ENCODE data around the gene CAMSAP1. TPM values are rescaled to one million over a fixed set of nuclear protein-coding genes. Genes with fewer than 3 reads are reported as not detected.

CAMSAP1 gene
- total RNA-seq, 1 experiment from 2014 or later = 52.7 TPM

- no peaks in the 10 kb centered on the region for H3K4me1 ChIP-seq (ENCODE audit: insufficient read depth, low read length)
- peak overlapping the region in 2 of 3 experiments; percentile 20 to 44; a peak in 2 of 7 replicates for H3K27ac Mint-ChIP-seq
Measured at GRCh38 chr9:135818718-135819475, 88.4 kb downstream of the CAMSAP1 start.

More at GRCh38 chr9:135818718-135819475, 88.4 kb downstream of the CAMSAP1 start:
- Histone ChIP-seq H3K79me1 (ENCODE audit: insufficient read depth, low read depth, low read length, poor library complexity, severe bottlenecking) (no peaks in the 10 kb centered on the region), H2BK12ac (ENCODE audit: insufficient read length, low read depth, low read length) (no peak overlapping the region), H3K23ac (ENCODE audit: insufficient read length, low read depth, low read length) (no peak overlapping the region), H3K18ac (ENCODE audit: insufficient read length, low read depth, low read length) (no peak overlapping the region), H3K9ac (ENCODE audit: extremely low read depth, insufficient read length, low read length) (no peak overlapping the region), H3K79me2 (ENCODE audit: insufficient read depth, low read length) (0 out of 2 replicates have a peak, but pooled peaks cover 1% of the 10 kb centered on the region), H3K56ac (ENCODE audit: insufficient read length, low read depth, low read length) (no peak overlapping the region), H2AFZ (ENCODE audit: low read length) (no peak overlapping the region), H4K5ac (ENCODE audit: insufficient read length, low read depth, low read length) (no peak overlapping the region), H4K91ac (ENCODE audit: insufficient read length, low read depth, low read length) (no peak overlapping the region), H4K20me1 (ENCODE audit: control insufficient read depth, insufficient read depth, insufficient read length) (no peaks in the 10 kb centered on the region), H2AK5ac (ENCODE audit: insufficient read length, low read length) (no peak overlapping the region), H3K14ac (ENCODE audit: insufficient read depth, low read length) (no peak overlapping the region), H2BK5ac (ENCODE audit: insufficient read length, low read length) (no peak overlapping the region), H4K8ac (replicated peaks; ENCODE audit: insufficient read length, low read depth, low read length) (no peak overlapping the region), H3T11ph (ENCODE audit: low read length) (no peak overlapping the region), H3K27ac (ENCODE audit: insufficient read length, low read depth, low read length) (no peak overlapping the region), H3K27me3 (ENCODE audit: insufficient read depth, low read length) (no peaks in the 10 kb centered on the region), H3K9me3 (ENCODE audit: control insufficient read depth, low read depth, low read length) (no peaks in the 10 kb centered on the region), H2BK20ac (ENCODE audit: low read depth, low read length, poor library complexity, severe bottlenecking) (no peak overlapping the region), H3K23me2 (ENCODE audit: insufficient read length, low read depth, low read length, poor library complexity, severe bottlenecking) (no peaks in the 10 kb centered on the region), H3K4ac (ENCODE audit: low read depth, low read length) (no peak overlapping the region), H2BK120ac (ENCODE audit: low read depth, low read length, poor library complexity, severe bottlenecking) (no peak overlapping the region), H2BK15ac (ENCODE audit: low read depth, low read length) (no peak overlapping the region), H3K4me2 (ENCODE audit: insufficient read depth, insufficient read length, low read length) (no peak overlapping the region)
- no peaks in the 10 kb centered on the region for H3K9me3 Mint-ChIP-seq
- H3K4me3 Mint-ChIP-seq = no peak overlapping the region
- H3K36me3 Mint-ChIP-seq (ENCODE audit: insufficient read depth in 1 of 3, low read depth in 3 of 3) = peaks cover 55 to 95% (median 95%) of the 10 kb centered on the region in 3 experiments
- H3K27me3 Mint-ChIP-seq (ENCODE audit: low read depth) = peaks cover 2% of the 10 kb centered on the region; the same call in 1 of the 2 replicates
- no peak for DNase-seq
- H3K4me1 Mint-ChIP-seq = no peaks in the 10 kb centered on the region
- WGBS (ENCODE audit: extremely low coverage, insufficient read length, low lambda C conversion rate) = no CpG with 5 or more reads among the region's 43 CpGs
- no peak for TF ChIP-seq CTCF (conservative IDR thresholded peaks at IDR 0.05)

Data from H9 (cell line).